HG02623 (cell line): Measurements from ENCODE around the gene TPM4.

ENCODE experiments used
- ATAC-seq: cut with Tn5 transposase; IDR thresholded peaks from one replicate; pipeline ENCODE4 v1.9.1; 2021; ENCODE audit warnings: moderate library complexity; ENCODE audit not compliant: unreplicated experiment

The TPM4 gene

DNA sequence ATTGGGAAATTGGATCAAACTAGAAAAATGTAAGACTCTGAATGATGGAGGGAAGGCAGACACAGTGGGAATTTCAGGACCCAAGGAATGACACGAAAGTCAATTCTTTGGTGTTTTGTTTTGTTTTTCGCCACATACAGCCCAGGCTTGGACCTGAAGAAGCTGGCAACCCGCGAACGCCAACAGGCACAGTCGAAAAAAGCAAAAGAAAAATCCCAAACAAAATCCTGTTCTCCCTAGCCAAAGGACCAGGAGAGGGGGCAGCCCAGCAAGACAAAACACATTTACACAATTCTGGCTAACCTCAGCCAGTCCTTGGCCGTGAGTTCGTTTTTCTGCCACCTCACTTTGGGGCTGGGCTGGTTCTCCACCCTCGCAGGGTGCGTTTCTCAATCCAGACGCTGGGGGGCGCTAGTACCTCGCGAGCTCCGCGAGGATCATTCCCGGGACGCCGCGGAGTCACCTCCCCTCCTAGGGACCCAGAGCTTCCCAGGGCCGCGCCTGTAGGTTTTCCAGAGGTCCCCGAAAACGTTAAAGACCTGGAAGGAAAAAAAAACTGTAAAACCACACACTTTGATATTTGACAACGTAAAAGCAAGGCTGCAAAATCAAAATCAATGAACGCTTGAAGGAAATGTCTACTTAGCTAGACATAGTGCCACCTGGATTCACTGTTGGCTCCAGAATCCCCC lies 34.9 kb upstream of the TPM4 start:
- no peak for ATAC-seq

DNA sequence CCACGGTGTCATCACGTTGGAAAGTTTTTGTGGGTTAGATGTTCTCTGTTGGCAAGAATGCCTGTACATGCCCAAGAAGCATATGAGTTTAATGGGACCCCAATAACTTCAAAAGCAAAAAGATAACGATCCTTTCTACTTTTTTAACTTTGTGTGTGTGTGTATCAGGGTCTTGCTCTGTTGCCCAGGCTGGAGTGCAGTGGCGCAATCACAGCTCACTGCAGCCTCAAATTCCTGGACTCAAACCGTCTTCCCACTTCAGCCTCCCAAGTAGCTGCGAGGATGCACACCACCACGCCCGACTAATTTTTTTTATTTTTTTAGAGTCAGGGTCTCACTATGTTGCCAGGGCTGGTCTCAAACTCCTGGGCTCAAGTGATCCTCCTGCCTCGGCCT lies 34.3 kb upstream of the TPM4 start:
- no peak for ATAC-seq

DNA sequence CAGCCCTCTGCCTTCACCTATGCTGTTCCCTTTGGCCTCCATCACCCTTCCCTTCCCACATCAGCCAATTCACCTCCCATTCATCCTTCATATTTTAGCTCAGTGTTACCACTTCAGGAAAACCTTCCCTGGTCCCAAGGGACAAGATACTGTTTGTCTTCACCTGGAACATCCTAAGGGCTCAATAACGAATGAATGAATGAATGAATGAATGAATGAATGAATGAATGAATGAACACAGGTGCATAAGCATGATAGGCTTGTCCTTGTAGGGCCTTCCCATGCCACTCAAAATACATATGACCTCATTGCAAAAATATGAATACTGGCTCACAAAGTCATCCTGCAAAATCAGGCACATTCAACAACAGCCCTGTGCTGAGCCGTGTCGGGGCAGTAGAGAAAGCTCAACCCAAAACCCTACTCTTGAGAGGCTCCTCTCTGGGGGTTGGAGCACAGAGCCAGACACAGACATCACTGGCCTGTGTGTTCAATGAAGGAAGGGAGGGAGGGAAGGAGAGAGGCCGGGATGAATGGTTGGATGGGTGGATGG lies 33.7 kb upstream of the TPM4 start:
- ATAC-seq, result no peak

DNA sequence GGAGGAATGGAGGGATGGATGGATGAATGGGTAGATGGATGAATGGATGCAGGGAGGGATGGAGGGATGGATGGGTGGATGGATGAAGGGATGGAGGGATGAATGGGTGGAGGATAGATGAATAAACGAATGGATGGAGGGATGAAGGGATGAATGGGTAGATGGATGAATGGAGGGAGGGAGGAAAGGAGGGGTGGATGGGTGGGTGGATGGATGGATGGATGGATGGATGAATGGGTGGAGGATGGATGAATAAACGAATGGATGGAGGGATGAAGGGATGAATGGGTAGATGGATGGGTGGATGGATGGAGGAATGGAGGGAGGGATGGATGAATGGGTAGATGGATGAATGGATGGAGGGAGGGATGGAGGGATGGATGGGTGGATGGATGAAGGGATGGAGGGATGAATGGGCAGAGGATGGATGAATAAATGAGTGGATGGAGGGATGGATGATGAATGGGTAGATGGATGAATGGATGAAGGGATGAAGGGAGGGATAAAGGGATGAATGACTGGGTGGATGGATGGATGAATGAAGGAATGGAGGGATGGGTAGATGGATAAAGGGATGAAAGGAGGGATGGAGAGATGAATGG lies 33.0 kb upstream of the TPM4 start:
- ATAC-seq, result no peak

DNA sequence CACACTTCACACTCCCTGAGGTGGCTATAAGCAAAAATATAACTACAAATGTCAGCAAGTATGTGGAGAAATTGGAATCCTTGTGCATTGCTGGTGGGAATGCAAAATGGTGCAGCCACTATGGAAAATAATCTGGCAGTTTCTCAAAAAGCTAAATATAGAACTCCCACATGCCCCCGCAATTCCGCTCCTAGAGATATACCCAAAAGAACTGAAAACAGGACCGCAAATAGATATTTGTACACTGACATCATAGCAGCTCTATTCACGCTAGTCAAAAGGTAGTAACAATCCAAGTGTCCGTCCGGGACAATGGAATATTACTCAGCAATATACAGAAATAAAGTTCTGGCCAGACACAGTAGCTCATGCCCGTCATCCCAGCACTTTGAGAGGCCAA lies 31.5 kb upstream of the TPM4 start:
- no peak for ATAC-seq

DNA sequence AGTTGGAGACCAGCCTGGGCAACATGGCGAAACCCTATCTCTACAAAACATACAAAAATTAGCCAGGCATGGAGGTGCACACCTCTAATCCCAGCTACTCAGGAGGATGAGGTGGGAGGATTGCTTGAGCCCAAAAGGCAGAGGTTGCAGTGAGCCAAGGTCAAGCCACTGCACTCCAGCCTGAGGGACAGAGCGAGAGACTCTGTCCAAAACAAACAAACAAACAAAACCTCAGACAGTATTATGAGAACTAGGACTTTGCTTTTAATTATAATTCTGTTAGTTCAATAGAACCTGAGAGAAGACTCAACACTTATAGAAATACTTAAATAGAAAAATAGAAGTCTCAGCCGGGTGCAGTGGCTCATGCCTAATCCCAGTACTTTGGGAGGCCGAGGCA lies 31.1 kb upstream of the TPM4 start:
- ATAC-seq, result no peak

- no peak for ATAC-seq
Observed at GRCh38 chr19:16045893-16046292, 30.4 kb upstream of the TPM4 start.

DNA sequence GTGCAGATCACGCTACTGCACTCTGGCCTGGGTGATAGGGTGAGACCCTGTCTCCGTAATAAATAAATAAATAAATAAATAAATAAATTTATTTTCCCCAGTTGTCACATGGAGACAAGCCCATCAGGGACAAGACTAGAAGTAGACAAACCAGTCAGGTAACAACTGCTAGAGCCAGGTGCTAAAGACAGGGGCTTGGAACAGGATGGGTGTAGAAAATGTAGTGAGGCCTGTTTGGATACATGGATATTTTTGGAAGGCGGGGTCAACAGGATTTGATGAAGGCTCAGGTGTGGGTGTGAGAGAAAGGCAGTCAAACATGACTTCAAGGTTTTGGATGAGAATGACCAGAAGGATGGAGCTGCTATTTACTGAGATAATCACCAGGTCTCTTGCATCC lies 27.7 kb upstream of the TPM4 start:
- ATAC-seq, result no peak

DNA sequence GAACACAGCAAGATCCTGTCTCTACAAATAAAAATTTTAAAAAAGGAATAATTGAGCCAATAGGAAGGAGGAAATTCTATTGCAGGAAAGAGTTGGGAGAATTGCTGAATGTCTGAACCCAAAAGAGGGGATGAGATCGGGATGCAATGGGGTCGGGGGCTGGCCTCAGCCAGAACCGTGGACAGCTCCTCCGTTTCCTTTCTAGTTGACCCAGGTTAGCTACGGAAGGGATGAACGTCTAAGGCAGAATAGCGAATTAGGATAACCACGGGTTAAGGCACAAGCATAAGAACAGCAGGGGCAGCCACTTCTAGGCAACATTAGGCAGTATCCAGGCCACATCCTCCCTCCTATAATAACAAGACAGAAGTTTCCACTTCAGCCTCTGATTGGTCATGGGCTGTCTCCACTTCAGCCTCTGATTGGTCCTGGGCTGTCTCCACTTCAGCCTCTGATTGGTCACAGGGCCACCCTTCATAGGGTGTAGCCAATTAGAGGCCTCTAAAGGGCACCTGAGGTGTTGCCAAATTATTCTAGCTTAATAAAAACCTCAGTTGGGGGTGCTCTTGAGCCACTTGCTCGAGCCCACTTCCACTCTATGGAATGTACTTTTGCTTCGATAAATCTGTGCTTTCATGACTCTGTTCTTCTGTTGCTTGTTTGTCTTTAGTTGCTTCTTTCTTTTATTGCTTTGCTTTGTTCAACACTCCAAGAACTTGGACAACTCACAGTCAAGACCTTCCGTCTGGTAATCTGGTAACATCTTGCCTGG lies 24.9 kb upstream of the TPM4 start:
- ATAC-seq, result no peak

DNA sequence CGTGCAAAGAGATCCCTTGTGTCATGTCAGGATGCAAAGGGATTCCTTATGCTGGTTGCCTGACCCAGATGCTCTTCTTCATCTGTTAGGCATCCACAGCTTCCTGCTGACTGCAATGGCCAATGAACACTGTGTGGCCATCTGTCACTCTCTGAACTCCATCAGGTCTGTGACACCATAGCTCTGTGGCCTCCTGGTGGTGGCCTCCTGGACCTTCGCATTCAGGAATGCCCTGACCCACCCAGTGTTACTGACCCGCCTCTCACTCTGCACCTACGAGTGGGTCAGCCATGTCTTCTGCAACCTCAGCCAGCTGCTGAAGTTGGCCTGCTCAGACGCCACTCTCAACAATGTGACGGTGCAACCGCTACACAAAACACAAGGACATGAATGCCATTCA lies 23.9 kb upstream of the TPM4 start:
- no peak for ATAC-seq

GRCh38 chr19:16057062-16057461 lies 19.2 kb upstream of the TPM4 start:
- ATAC-seq, result no peak

DNA sequence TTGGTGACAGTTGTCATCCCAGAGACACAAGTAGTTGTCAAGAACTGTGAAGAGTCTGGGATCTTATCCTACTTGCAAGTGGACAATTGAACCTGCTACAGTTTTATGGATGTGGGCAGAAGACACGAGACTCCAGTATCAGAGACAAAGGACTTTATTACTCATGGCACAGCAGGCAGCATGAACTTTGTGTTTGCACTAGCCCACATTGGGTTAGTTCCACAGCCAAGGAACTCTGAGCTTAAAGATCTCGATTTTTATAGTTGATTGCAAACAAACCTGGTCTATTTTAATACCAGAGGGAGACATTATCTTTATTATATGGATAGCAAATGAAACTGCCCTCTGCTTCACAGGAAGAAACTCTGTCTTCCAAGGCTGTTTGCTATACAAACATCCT lies 16.0 kb upstream of the TPM4 start:
- no peak for ATAC-seq

- ATAC-seq, result no peak
Observed at GRCh38 chr19:16061943-16062342, 14.4 kb upstream of the TPM4 start.

- ATAC-seq, result no peak
Observed at GRCh38 chr19:16062789-16063188, 13.5 kb upstream of the TPM4 start.

DNA sequence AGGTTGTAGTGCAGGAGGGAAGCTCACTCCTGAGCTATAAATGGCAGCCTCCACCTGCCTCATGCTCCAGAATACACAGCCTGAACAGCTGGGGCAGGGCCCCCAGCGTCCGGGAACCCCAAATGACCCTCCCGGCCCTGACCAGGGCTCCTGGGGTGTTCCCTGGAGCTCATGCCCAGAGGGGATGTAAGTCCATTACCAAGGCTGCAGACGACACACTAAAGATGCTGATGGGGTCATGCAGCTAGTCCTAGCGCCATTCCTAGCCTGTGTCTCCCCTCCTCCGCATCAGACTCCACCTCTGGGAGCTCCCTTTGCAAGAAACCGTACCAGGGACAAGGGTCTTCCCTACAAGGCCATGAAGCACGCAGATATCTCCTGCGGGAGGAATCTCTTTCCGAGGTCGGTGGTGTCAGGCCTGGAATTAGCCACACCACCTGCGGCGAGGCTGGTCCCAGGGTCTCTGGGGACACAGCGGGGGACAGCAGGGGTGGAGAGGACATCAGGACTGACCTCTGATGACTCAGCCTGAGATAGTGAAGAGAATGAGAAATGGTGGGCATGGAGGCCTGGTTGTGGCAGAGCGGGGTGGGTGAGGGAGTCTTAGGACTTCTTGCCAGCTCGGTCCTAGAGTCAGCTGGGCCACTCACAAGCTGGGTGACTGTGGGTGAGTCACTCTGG lies 11.9 kb upstream of the TPM4 start:
- ATAC-seq, result no peak

- no peak for ATAC-seq
Observed at GRCh38 chr19:16066611-16067104, 9.6 kb upstream of the TPM4 start.

DNA sequence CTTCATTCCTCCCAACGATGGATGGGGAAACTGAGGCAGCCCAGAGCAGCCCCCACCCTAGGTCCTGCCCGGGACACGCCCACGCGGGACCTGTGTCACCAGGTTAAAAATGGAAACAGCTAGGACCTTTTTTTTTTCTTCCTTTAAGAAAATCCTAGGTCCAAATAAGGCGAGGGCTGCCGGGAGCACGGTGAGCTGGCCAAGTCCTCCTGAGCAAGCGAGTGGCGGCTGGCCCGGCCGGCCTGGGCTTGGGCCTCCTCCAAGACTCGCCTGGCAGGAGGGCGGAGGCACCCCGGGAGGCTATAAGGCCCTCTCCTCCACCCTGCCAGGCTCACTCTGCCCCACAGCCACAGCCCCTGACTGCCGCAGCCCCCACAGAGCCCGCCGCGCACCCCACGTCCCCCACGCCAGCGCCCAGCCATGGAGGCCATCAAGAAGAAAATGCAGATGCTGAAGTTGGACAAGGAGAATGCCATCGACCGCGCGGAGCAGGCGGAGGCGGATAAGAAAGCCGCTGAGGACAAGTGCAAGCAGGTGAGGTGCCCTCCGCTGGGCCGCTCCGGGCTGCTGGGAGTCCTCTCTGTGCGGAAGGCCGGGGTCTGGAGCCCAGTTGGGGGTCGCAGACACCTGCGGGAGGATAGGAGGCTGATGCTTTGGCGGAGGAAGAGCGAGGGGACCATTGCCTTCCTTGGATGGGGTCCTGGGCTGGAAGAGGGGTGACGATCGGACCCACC lies 8.9 kb upstream of the TPM4 start:
- no peak for ATAC-seq

- no peak for ATAC-seq
Observed at GRCh38 chr19:16068696-16069259, 7.5 kb upstream of the TPM4 start.

DNA sequence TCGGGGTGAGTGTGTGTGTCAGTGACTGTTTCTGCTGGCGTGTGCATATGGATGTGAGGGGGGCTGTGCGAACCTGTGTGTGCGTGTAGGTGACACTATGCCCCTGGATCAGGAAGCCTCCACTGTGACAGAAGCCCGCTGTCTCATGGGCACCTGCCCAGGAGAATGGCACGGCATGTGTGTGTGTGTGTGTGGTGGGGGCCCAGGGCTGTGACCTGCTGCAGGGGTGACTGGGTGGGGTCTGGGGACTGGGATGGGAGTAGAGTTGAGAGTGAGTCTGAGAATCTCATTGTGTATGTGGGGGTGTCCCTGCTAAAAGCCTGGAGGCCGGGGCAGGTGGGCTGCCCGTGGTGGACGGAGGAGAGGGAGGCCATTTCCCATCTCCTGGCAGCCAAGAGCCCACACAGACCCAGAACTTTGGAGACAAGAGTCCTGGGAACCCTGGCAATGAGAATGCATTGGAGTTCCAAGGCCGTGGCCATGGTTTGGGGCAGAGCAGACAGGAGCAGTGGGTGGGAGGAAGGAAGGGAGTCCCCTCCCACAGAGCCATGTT lies 6.4 kb upstream of the TPM4 start:
- no peak for ATAC-seq
